ENCODE results near the gene FOLR3. TPM values are rescaled to one million over a fixed set of nuclear protein-coding genes. Genes with fewer than 3 reads are reported as not detected.

Gene FOLR3
- polyA plus RNA-seq, 1 of the 3 experiments (the other 2 are of a cell fraction) = not detected

DNA sequence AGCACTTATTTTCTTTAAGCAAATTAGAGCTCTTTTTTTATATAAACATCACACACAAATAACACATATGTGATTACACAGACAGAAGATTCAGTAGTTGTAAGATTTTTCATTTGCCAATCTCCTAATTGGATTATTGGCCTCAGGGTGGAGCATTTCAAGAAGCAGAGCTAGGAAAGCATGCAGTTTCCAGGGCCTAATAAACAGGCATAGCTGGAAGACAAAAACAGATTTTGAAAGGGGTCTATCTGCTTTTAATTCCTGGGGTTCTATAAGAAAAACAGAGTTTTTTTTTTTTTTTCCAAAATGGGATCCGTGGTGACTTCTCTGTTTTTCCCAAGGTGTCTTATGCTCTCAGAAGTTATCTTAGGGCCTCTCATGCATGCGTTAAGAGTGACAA is 7.6 kb upstream of the FOLR3 start:
- Histone ChIP-seq H3K9me2 (no peaks in the 10 kb centered on the region), H3K79me2 (ENCODE audit: insufficient read depth) (no peaks in the 10 kb centered on the region), H3K4me1 (ENCODE audit: control insufficient read depth in 1 of 2, insufficient read depth in 2 of 2, low read depth in 1 of 2, low read length in 1 of 2) (no peaks in the 10 kb centered on the region), H4K20me1 (ENCODE audit: insufficient read depth) (no peaks in the 10 kb centered on the region), H3K4me2 (no peak overlapping the region), H3K27me3 (ENCODE audit: insufficient read depth) (peaks cover 4% of the 10 kb centered on the region; the same call in 1 of the 2 replicates), H3F3A (replicated peaks; ENCODE audit: insufficient read depth) (no peaks in the 10 kb centered on the region), H3K9me3 (peaks cover 5% of the 10 kb centered on the region; the same call in 1 of the 2 replicates), H3K36me3 (replicated peaks in 1 of 2; ENCODE audit: control insufficient read depth in 1 of 2, insufficient read depth in 2 of 2, low read length in 1 of 2) (no peaks in the 10 kb centered on the region), H3K27ac (ENCODE audit: low read depth in 2 of 2, low read length in 1 of 2) (no peak overlapping the region), H3K9ac (no peak overlapping the region), H2AFZ (ENCODE audit: low read depth) (no peak overlapping the region), H3K4me3 (ENCODE audit: low read depth in 2 of 2, low read length in 1 of 2) (no peak overlapping the region)
- CTCF ChIA-PET = interaction anchor here (1.0 to 1.5 kb wide), 3 partner anchors 11 to 303 kb away, joined by 4 to 8 read pairs (median 5); no protein-coding TSS in a partner anchor
- TF ChIP-seq POLR2AphosphoS5 (IDR thresholded peaks at IDR 0.05; ENCODE audit: low read depth, low read length) = no peak
- TF ChIP-seq MEF2A (IDR thresholded peaks at IDR 0.05; ENCODE audit: borderline replicate concordance, low read depth) = no peak
- whole genome bisulfite sequencing (ENCODE audit: low lambda C conversion rate) = 36% methylated on average over 2 of the region's 2 CpGs
- DNase-seq = no peak
- POLR2A ChIA-PET = no interaction called here

GRCh38 chr11:72129381-72129780 is 6.1 kb upstream of the FOLR3 start:
- no peak for DNase-seq
- H3K4me2 ChIP-seq = no peak overlapping the region
- H3F3A ChIP-seq (replicated peaks; ENCODE audit: insufficient read depth) = no peaks in the 10 kb centered on the region
- WGBS (ENCODE audit: low lambda C conversion rate) = 65% methylated on average over 3 of the region's 3 CpGs
- no peaks in the 10 kb centered on the region for H4K20me1 ChIP-seq (ENCODE audit: insufficient read depth)
- TF ChIP-seq RXRA (IDR thresholded peaks at IDR 0.05; ENCODE audit: borderline replicate concordance, low read depth) (no peak), FOXJ3 (CRISPR knock-in tag; IDR thresholded peaks at IDR 0.05) (no peak), MXI1 (IDR thresholded peaks at IDR 0.05; ENCODE audit: low read depth, low read length) (no peak)
- H3K9ac ChIP-seq = no peak overlapping the region
- H3K79me2 ChIP-seq (ENCODE audit: insufficient read depth) = no peaks in the 10 kb centered on the region
- no peaks in the 10 kb centered on the region for H3K4me1 ChIP-seq (ENCODE audit: control insufficient read depth in 1 of 2, insufficient read depth in 2 of 2, low read depth in 1 of 2, low read length in 1 of 2)
- H3K9me2 ChIP-seq = no peaks in the 10 kb centered on the region
- POLR2A ChIA-PET = no interaction called here
- H2AFZ ChIP-seq (ENCODE audit: low read depth) = no peak overlapping the region
- H3K9me3 ChIP-seq = peaks cover 5% of the 10 kb centered on the region; the same call in 1 of the 2 replicates
- H3K36me3 ChIP-seq (replicated peaks in 1 of 2; ENCODE audit: control insufficient read depth in 1 of 2, insufficient read depth in 2 of 2, low read length in 1 of 2) = no peaks in the 10 kb centered on the region
- no peak overlapping the region for H3K27ac ChIP-seq (ENCODE audit: low read depth in 2 of 2, low read length in 1 of 2)
- H3K4me3 ChIP-seq (ENCODE audit: low read depth in 2 of 2, low read length in 1 of 2) = no peak overlapping the region
- CTCF ChIA-PET = interaction anchor here (1.7 to 2.3 kb wide), 2 partner anchors 15 to 54 kb away, joined by 6 to 13 read pairs; no protein-coding TSS in a partner anchor
- H3K27me3 ChIP-seq (ENCODE audit: insufficient read depth) = peaks cover 4% of the 10 kb centered on the region; the same call in 1 of the 2 replicates

- Histone ChIP-seq H3K4me3 (ENCODE audit: low read depth in 2 of 2, low read length in 1 of 2) (no peak overlapping the region), H3K27ac (ENCODE audit: low read depth in 2 of 2, low read length in 1 of 2) (no peak overlapping the region), H3K9me3 (peaks cover 3% of the 10 kb centered on the region; the same call in 1 of the 2 replicates), H3K27me3 (ENCODE audit: insufficient read depth) (0 out of 2 replicates have a peak, but pooled peaks cover 4% of the 10 kb centered on the region), H3K4me1 (ENCODE audit: control insufficient read depth in 1 of 2, insufficient read depth in 2 of 2, low read depth in 1 of 2, low read length in 1 of 2) (no peaks in the 10 kb centered on the region), H3K79me2 (ENCODE audit: insufficient read depth) (no peaks in the 10 kb centered on the region), H3K9me2 (no peaks in the 10 kb centered on the region), H2AFZ (ENCODE audit: low read depth) (no peak overlapping the region), H3K9ac (no peak overlapping the region), H4K20me1 (ENCODE audit: insufficient read depth) (no peaks in the 10 kb centered on the region), H3K36me3 (replicated peaks in 1 of 2; ENCODE audit: control insufficient read depth in 1 of 2, insufficient read depth in 2 of 2, low read length in 1 of 2) (no peaks in the 10 kb centered on the region), H3K4me2 (no peak overlapping the region), H3F3A (replicated peaks; ENCODE audit: insufficient read depth) (no peaks in the 10 kb centered on the region)
- TF ChIP-seq POLR2AphosphoS5 (IDR thresholded peaks at IDR 0.05; ENCODE audit: low read depth, low read length) (no peak), FOSL2 (IDR thresholded peaks at IDR 0.05; ENCODE audit: borderline replicate concordance, low read depth) (no peak)
- TF ChIP-seq, protein P1, sequence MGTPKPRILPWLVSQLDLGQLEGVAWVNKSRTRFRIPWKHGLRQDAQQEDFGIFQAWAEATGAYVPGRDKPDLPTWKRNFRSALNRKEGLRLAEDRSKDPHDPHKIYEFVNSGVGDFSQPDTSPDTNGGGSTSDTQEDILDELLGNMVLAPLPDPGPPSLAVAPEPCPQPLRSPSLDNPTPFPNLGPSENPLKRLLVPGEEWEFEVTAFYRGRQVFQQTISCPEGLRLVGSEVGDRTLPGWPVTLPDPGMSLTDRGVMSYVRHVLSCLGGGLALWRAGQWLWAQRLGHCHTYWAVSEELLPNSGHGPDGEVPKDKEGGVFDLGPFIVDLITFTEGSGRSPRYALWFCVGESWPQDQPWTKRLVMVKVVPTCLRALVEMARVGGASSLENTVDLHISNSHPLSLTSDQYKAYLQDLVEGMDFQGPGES (IDR thresholded peaks at IDR 0.05; ENCODE audit: low read depth, low read length) = no peak
- DNase-seq = no peak
- whole genome bisulfite sequencing (ENCODE audit: low lambda C conversion rate) = 90% methylated on average over 2 of the region's 2 CpGs
- ChIA-PET CTCF (interaction anchor here (2.0 kb wide), 1 partner anchor 11 kb away, joined by 11 read pairs; no protein-coding TSS in a partner anchor), POLR2A (no interaction called here)
Observed at GRCh38 chr11:72132646-72133045, 2.9 kb upstream of the FOLR3 start.

All from SK-N-SH (cell line).